Measurements from ENCODE around the gene KLHDC4. TPM values are rescaled to one million over a fixed set of nuclear protein-coding genes. Genes with fewer than 3 reads are reported as not detected.
"Not testable (repeated sequence)": the region's sequence is repeated elsewhere in the genome, so short reads cannot be mapped to it uniquely, and the experiment has no call there.

KLHDC4 gene
- 82.6 and 84.7 TPM in 2 replicates for total RNA-seq

- intact Hi-C loops (cut with micrococcal nuclease), result loop anchor here (1.0 to 10.0 kb wide), 8 partner anchors 12 to 1201 kb away; partner anchors contain the start of genes BANP, C16orf95, FOXC2 and ZCCHC14
Measured at GRCh38 chr16:87765776-87766484, at the start of gene KLHDC4. TSS of gene KLHDC4 (minus strand) at chr16:87765986. CDS start at chr16:87765890, 96 bp downstream.

- intact Hi-C loops (cut with micrococcal nuclease), result no loop called here
Measured at GRCh38 chr16:87815567-87815966, 49.8 kb upstream of the KLHDC4 start.

DNA sequence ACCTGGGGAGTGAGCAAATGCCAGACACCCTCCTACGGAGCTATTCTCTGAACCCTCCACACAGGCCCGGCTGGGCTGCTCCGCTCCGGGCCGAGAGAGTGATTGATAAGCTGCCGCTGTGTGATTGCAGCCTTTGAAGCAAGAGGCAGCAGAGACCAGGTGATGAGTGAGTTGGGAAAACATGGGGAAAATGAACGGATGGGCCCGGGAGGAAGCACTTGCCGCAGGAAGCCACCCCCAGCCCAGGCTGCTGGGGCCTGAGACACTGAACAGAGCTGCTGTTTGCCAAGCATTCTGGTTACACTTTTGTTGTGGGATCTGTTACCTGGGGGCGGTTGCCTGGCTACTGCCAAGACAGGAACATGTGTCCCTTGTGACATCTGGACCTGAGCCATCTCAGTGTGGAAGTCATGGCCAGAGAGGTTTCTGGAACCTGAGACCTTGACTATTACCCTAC, 46.4 kb upstream of the KLHDC4 start:
- intact Hi-C loops (cut with micrococcal nuclease), result no loop called here

- intact Hi-C loops (cut with micrococcal nuclease), result not testable (repeated sequence)
Measured at GRCh38 chr16:87811454-87811853, 45.7 kb upstream of the KLHDC4 start.

DNA sequence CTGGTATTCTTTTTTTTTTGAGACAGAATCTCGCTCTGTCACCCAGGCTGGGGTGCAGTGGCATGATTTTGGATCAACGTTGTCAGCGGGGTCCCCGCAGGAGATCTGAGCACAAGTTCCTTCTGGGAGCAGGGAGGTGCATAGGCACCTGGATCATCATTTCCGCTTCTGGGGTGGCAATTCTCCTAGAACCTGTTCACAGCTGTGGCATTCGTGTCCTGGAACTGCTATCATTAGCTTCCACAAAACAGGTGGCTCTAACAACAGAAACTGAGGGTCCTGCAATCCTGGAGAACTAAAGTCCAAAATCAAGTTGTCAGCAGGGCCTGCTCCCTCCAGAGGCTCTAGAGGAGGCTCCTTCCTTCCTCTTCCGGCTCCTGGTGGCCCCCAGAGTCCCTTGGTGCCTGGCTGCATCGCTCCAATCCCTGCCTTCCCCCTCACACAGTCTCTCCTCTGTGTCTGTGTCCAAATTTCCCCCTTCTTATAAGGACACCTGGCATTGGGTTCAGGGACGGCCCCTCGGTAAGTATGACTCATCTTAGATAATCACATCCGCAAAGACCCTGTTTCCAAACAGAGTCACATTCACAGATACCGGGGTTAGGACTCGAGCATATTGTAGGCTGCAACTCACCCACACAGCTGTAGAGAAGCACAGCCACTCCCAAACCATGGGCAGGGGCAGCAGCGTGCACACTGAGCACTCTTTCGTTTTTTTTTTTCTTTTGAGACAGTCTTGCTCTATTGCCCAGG, 43.5 kb upstream of the KLHDC4 start:
- intact Hi-C loops (cut with micrococcal nuclease), result no loop called here

DNA sequence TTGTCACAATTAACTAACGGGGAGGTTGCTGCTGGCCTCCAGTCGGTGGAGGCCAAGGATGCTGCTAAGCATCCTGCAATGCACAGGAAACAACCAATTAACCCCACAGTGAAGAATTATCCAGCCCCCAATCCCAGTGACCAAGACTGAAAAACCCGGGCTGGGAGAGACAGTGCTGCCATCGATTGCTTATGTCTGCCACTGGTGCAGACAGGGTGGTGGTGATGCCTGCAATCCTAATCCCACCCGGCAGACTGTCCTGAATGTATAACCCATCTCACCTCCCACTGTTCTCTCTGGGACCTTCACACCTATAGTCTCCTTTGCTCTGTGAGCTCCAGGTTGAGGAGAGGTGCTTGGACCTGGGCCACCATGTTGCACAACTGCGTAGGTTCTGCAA, 42.3 kb upstream of the KLHDC4 start:
- intact Hi-C loops (cut with micrococcal nuclease), result no loop called here

- intact Hi-C loops (cut with micrococcal nuclease), result loop anchor here (1.0 kb wide), 1 partner anchor 28 kb away; no protein-coding TSS in a partner anchor
Measured at GRCh38 chr16:87806641-87807546, 41.1 kb upstream of the KLHDC4 start.

- intact Hi-C loops (cut with micrococcal nuclease), result loop anchor here (1.0 kb wide), 1 partner anchor 27 kb away; no protein-coding TSS in a partner anchor
Measured at GRCh38 chr16:87806261-87806640, 40.5 kb upstream of the KLHDC4 start.

- intact Hi-C loops (cut with micrococcal nuclease), result no loop called here
Measured at GRCh38 chr16:87803385-87803784, 37.6 kb upstream of the KLHDC4 start.

DNA sequence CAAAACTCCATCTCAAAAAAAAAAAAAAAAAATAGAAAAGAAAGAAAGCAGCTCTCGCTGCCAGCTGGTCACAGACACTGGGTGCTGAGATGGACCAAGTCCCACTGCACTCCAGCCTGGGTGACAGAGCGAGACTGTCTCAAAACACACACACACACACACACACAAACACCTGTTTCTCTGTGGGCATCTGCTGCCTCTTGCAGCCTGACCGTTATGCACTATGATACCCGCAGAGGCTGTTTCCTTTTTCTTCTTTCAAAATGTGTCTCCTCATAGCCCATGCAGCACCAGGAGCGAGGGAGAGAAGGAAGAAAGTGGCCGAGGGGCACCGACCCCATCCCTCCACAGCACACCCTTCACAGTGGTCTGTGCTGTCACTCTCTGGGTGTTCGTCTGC, 36.9 kb upstream of the KLHDC4 start:
- intact Hi-C loops (cut with micrococcal nuclease), result no loop called here

- intact Hi-C loops (cut with micrococcal nuclease), result no loop called here
Measured at GRCh38 chr16:87801679-87802259, 36.0 kb upstream of the KLHDC4 start.

DNA sequence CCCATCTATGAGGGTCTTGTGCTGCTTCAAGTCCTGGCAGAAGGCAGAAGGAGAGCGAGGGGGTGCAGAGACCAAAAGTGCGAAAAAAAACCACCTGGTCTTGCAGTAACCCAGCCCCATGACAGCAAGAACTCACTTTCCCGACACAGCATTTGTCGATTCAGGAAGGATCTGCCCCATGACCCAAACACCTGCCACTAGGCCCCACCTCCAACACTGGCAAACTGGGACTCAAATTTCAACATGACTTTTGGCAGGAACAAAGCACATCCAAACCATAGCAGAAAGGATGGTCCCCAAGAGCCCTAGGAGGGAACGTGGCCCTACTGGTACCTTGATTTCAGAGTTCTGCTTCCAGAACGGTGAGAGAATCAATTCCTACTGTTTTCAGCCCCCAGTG, 34.7 kb upstream of the KLHDC4 start:
- intact Hi-C loops (cut with micrococcal nuclease), result no loop called here

GRCh38 chr16:87795336-87795735, 29.6 kb upstream of the KLHDC4 start:
- intact Hi-C loops (cut with micrococcal nuclease), result no loop called here

GRCh38 chr16:87794485-87795078, 28.8 kb upstream of the KLHDC4 start:
- intact Hi-C loops (cut with micrococcal nuclease), result no loop called here

- intact Hi-C loops (cut with micrococcal nuclease), result no loop called here
Measured at GRCh38 chr16:87792205-87792565, 26.4 kb upstream of the KLHDC4 start.

DNA sequence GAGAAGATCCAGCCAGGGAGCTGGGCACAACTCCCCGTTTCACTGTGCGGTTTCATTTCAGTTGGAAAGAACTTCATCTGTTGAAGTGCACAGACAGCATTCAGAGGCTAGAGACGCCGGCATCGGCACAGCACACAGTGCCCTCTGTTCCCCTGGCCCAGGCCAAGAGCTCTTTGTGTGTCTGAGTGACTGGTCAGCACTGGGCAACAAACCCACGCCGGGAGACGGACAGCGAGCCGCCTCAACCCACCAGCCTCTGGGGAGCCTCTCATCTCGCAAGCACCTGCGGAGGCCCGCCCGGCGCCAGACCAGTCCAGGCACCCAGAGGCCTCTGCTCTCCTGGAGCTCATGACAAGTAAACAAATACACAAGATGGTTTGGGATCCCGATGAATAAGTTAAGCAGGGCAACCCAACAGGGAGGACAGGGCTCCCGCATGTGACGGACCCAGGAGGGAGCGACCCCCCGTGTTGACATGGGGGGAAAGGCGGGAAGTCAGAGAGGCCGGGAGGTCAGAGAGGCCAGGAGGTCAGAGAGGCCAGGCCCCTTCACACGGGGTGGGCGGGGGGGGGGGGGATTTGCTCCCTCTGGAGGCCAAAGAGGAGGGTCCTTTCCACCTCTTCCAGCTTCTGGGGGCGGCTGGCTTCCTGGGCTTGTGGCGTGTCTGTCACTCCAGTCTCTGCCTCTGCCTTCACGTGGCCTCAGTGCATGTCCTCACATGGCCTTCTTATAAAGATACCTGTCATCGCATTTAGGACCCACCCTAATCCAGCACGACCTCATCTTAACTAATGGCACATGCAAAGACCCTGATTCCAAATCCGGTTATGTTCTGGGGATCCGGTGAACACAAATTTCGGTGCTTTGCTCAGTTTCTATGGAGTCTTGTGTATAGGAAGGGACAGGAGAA, 25.8 kb upstream of the KLHDC4 start:
- intact Hi-C loops (cut with micrococcal nuclease), result no loop called here

- intact Hi-C loops (cut with micrococcal nuclease), result no loop called here
Measured at GRCh38 chr16:87790292-87791100, 24.7 kb upstream of the KLHDC4 start.

- intact Hi-C loops (cut with micrococcal nuclease), result no loop called here
Measured at GRCh38 chr16:87789437-87790291, 23.9 kb upstream of the KLHDC4 start.

All from T-helper 1 cell treated with Interleukin-12 subunit alpha and Interleukin-12 subunit beta and Interleukin-4 antibody, amounts not matched to agents 30 ng/mL and 1 ng/mL, for 36 hours (primary cell).